Kidney epithelial cell (primary cell): ENCODE measurements around the gene SRGAP1. TPM values are rescaled to one million over a fixed set of nuclear protein-coding genes. Genes with fewer than 3 reads are reported as not detected.
"Not testable (repeated sequence)": the region's sequence is repeated elsewhere in the genome, so short reads cannot be mapped to it uniquely, and the experiment has no call there.

Source experiments
- DNase-seq: peaks from one replicate; pipeline ENCODE4 v3.0.0-alpha.2; 2010; ENCODE audit warnings: low read depth
- H3K27me3 ChIP-seq: 2 replicates; pipeline ENCODE4 v1.6.0; 2011; ENCODE audit warnings: low read length; ENCODE audit not compliant: control insufficient read depth, insufficient read depth
- H3K36me3 ChIP-seq: 2 replicates; pipeline ENCODE4 v1.5.1; 2011; ENCODE audit warnings: low read length; ENCODE audit not compliant: control insufficient read depth, insufficient read depth
- H3K4me3 ChIP-seq: 2 replicates; pipeline ENCODE4 v1.5.1; 2011; ENCODE audit warnings: low read depth, mild to moderate bottlenecking, control low read depth, low read length
- total RNA-seq: library from RNA; depleted of rRNA; stranded (reverse); fragments of >200 nt; gene quantifications from 2 replicates; pipeline ENCODE4 v1.2.3, GENCODE V29; 2015
- TF ChIP-seq, protein P1 (sequence below): IDR thresholded peaks from 2 replicates; pipeline ENCODE4 v1.5.1; 2011; ENCODE audit warnings: mild to moderate bottlenecking, moderate library complexity, low read length, control low read depth, inconsistent platforms; ENCODE audit not compliant: insufficient read depth, poor library complexity, severe bottlenecking

The SRGAP1 gene
- total RNA-seq, 1 donor from 2014 or later = 28.9 TPM

DNA sequence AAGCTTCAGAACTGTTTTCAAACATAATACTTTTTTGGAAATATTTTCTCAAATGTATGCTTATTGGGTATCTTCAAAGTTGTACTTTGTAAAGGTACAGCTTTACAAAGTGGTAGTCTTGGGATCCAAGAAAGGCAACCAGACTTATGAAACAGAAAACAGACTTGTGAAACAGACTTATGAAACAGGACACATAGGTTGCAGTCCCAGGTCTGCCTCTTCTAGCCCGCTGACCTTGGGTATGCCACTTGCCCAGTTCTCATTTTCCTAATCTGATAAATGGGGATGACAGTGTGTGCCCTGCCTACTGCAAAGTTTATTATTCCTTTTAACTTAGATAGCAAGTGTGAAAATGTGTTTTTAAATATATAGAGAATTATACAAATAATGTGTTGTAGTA is 263.3 kb downstream of the SRGAP1 start:
- TF ChIP-seq, protein P1, sequence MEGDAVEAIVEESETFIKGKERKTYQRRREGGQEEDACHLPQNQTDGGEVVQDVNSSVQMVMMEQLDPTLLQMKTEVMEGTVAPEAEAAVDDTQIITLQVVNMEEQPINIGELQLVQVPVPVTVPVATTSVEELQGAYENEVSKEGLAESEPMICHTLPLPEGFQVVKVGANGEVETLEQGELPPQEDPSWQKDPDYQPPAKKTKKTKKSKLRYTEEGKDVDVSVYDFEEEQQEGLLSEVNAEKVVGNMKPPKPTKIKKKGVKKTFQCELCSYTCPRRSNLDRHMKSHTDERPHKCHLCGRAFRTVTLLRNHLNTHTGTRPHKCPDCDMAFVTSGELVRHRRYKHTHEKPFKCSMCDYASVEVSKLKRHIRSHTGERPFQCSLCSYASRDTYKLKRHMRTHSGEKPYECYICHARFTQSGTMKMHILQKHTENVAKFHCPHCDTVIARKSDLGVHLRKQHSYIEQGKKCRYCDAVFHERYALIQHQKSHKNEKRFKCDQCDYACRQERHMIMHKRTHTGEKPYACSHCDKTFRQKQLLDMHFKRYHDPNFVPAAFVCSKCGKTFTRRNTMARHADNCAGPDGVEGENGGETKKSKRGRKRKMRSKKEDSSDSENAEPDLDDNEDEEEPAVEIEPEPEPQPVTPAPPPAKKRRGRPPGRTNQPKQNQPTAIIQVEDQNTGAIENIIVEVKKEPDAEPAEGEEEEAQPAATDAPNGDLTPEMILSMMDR = no peak
- no peak for DNase-seq
- H3K27me3 ChIP-seq = no peaks in the 10 kb centered on the region
- H3K36me3 ChIP-seq = no peaks in the 10 kb centered on the region
- H3K4me3 ChIP-seq = no peak overlapping the region

- Histone ChIP-seq H3K27me3 (no peaks in the 10 kb centered on the region), H3K4me3 (no peak overlapping the region), H3K36me3 (no peaks in the 10 kb centered on the region)
- no peak for DNase-seq
- TF ChIP-seq, protein P1 = no peak
These were observed 265.2 kb downstream of the SRGAP1 start for GRCh38 chr12:64109706-64110105.

GRCh38 chr12:64110864-64111263 is 266.4 kb downstream of the SRGAP1 start:
- no peaks in the 10 kb centered on the region for H3K27me3 ChIP-seq
- H3K36me3 ChIP-seq = no peaks in the 10 kb centered on the region
- TF ChIP-seq, protein P1 = no peak
- H3K4me3 ChIP-seq = no peak overlapping the region
- no peak for DNase-seq

DNA sequence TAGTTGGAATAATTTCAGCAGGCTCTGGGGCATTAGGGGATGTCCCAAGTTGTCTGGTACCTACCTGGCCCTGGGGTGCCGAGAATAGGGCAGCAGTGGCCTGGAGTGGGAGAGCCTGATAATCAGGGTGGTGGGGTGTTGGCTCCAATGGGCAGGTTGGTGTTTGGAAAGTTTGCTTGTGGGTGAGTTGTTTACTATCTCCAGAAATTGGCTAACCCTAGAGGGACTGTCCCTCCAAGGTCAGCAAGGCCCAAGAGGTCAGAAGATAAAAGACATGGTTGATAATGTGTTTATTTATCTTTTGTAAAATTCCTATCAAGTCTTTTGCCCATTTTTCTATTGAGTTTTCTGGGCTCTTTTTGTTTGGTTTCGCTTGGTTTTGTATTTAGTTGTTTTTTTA is 272.5 kb downstream of the SRGAP1 start:
- Histone ChIP-seq H3K36me3 (peaks cover 1% of the 10 kb centered on the region), H3K27me3 (no peaks in the 10 kb centered on the region), H3K4me3 (no peak overlapping the region)
- TF ChIP-seq, protein P1 = no peak
- DNase-seq = no peak

DNA sequence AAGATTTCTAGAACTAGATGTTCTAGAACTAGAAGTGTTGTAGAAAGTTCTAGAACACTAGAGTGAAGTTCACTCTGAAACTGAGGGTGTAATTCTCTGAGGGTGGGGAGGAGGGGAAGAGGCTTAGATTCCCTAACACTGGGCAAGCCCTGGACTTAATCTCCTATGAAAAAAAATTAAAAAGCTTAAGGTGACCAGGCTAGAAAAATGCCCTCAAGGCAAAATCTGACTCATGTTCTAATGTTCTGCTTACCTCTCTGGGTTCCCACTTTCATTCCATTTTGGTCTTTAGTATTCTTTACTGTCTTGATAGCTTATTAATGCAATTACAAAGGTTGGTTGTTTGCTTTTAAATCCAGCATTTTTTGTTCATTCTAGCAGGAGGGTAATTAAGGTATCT is 276.1 kb downstream of the SRGAP1 start:
- Histone ChIP-seq H3K27me3 (no peaks in the 10 kb centered on the region), H3K36me3 (peaks cover 1% of the 10 kb centered on the region), H3K4me3 (no peak overlapping the region)
- TF ChIP-seq, protein P1 = no peak
- DNase-seq = no peak

- H3K27me3 ChIP-seq, H3K36me3 ChIP-seq, DNase-seq, H3K4me3 ChIP-seq: not testable (repeated sequence)
These were observed 276.6 kb downstream of the SRGAP1 start for GRCh38 chr12:64121086-64121485.
